ENCODE data around the gene NPHS1. TPM values are rescaled to one million over a fixed set of nuclear protein-coding genes. Genes with fewer than 3 reads are reported as not detected.

Gene NPHS1
- total and polyA plus RNA-seq, 9 of the 15 experiments (the other 6 are each of a cell fraction or from before 2014, with no cell fraction given), result 0.01 to 0.28 (median 0.14) TPM; not detected in 5

GRCh38 chr19:35879770-35880317 lies 27.5 kb upstream of the NPHS1 start (continued):
- TF ChIP-seq ZNF830 (CRISPR knock-in tag; IDR thresholded peaks at IDR 0.05), result no peak
- TF ChIP-seq, protein P1, sequence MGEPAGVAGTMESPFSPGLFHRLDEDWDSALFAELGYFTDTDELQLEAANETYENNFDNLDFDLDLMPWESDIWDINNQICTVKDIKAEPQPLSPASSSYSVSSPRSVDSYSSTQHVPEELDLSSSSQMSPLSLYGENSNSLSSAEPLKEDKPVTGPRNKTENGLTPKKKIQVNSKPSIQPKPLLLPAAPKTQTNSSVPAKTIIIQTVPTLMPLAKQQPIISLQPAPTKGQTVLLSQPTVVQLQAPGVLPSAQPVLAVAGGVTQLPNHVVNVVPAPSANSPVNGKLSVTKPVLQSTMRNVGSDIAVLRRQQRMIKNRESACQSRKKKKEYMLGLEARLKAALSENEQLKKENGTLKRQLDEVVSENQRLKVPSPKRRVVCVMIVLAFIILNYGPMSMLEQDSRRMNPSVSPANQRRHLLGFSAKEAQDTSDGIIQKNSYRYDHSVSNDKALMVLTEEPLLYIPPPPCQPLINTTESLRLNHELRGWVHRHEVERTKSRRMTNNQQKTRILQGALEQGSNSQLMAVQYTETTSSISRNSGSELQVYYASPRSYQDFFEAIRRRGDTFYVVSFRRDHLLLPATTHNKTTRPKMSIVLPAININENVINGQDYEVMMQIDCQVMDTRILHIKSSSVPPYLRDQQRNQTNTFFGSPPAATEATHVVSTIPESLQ (CRISPR knock-in tag; IDR thresholded peaks at IDR 0.05), result peak; percentile 96; the same call in 1 of the 2 replicates
- TF ChIP-seq AFF4 (CRISPR knock-in tag; IDR thresholded peaks at IDR 0.05), result peak; percentile 88; the same call in 1 of the 2 replicates
- TF ChIP-seq SREBF1 (IDR thresholded peaks at IDR 0.05; ENCODE audit: borderline replicate concordance, low read depth, low read length), result no peak
- TF ChIP-seq ZNF584 (CRISPR knock-in tag; IDR thresholded peaks at IDR 0.05; ENCODE audit: low read depth), result peak; percentile 92
- no peak for TF ChIP-seq ARID3A (IDR thresholded peaks at IDR 0.05; ENCODE audit: borderline replicate concordance, low read depth, low read length)
- TF ChIP-seq IRF2 (CRISPR knock-in tag; IDR thresholded peaks at IDR 0.05), result no peak
- TF ChIP-seq, protein P2, sequence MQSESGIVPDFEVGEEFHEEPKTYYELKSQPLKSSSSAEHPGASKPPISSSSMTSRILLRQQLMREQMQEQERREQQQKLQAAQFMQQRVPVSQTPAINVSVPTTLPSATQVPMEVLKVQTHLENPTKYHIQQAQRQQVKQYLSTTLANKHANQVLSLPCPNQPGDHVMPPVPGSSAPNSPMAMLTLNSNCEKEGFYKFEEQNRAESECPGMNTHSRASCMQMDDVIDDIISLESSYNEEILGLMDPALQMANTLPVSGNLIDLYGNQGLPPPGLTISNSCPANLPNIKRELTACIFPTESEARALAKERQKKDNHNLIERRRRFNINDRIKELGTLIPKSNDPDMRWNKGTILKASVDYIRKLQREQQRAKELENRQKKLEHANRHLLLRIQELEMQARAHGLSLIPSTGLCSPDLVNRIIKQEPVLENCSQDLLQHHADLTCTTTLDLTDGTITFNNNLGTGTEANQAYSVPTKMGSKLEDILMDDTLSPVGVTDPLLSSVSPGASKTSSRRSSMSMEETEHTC (IDR thresholded peaks at IDR 0.05), result no peak
- TF ChIP-seq NR4A1 (CRISPR knock-in tag; IDR thresholded peaks at IDR 0.05), result no peak
- peak; percentile 52; the same call in 1 of the 2 replicates for TF ChIP-seq NR4A1 (tag; IDR thresholded peaks at IDR 0.05)
- TF ChIP-seq PRMT5 (CRISPR knock-in tag; IDR thresholded peaks at IDR 0.05), result peak; percentile 90
- no peak for TF ChIP-seq HNRNPLL (IDR thresholded peaks at IDR 0.05; ENCODE audit: low read depth, low read length, poor library complexity, severe bottlenecking)
- no peak for TF ChIP-seq TRIM25 (IDR thresholded peaks at IDR 0.05; ENCODE audit: borderline replicate concordance)
- peak; percentile 61 for TF ChIP-seq RAD51 (IDR thresholded peaks at IDR 0.05; ENCODE audit: borderline replicate concordance, low read depth)
- no peak for TF ChIP-seq ZNF184 (CRISPR knock-in tag; IDR thresholded peaks at IDR 0.05)
- TF ChIP-seq TAF1 (IDR thresholded peaks at IDR 0.05; ENCODE audit: control insufficient read depth, extremely low read depth, insufficient read depth, low read length, severe bottlenecking), result no peak

Measured in K562 (cell line).